A673 (cell line): ENCODE measurements around the gene OSBP.

Experiments used
- EZH2 ChIP-seq: fragments of 200-600 bp; sonication (generic); IDR thresholded peaks from 2 replicates; pipeline ENCODE4 v1.6.1; 2017; ENCODE audit warnings: borderline replicate concordance, low read depth, mild to moderate bottlenecking, mixed read lengths, antibody characterized with exemption, low read length; ENCODE audit not compliant: poor library complexity, severe bottlenecking
- TF ChIP-seq, protein P1 (sequence below): fragments of 300-800, 200-600 bp; sonication (generic); conservative IDR thresholded peaks from 2 replicates; pipeline ENCODE4 v1.5.1; 2017; ENCODE audit warnings: low read depth, mild to moderate bottlenecking, antibody characterized with exemption, low read length, moderate library complexity, mixed read lengths

DNA sequence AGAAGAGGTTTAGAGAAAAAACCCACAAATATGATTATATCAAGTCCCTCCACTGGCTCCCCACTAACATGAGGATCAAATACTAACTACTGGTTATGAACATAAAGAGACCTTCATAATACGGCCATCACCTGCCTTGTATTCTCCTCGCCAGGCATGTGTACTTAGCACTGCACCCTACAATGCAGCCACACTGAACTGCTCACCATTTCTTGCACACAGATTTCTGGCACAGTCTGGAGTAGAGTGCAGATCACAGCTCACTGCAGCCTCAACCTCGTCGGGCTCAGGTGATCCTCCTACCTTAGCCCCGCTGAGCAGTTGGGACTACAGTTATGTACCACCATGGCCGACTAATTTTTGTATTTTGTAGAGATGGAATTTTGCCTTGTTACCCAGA lies 13.1 kb downstream of the OSBP start:
- TF ChIP-seq, protein P1, sequence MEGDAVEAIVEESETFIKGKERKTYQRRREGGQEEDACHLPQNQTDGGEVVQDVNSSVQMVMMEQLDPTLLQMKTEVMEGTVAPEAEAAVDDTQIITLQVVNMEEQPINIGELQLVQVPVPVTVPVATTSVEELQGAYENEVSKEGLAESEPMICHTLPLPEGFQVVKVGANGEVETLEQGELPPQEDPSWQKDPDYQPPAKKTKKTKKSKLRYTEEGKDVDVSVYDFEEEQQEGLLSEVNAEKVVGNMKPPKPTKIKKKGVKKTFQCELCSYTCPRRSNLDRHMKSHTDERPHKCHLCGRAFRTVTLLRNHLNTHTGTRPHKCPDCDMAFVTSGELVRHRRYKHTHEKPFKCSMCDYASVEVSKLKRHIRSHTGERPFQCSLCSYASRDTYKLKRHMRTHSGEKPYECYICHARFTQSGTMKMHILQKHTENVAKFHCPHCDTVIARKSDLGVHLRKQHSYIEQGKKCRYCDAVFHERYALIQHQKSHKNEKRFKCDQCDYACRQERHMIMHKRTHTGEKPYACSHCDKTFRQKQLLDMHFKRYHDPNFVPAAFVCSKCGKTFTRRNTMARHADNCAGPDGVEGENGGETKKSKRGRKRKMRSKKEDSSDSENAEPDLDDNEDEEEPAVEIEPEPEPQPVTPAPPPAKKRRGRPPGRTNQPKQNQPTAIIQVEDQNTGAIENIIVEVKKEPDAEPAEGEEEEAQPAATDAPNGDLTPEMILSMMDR = no peak
- TF ChIP-seq EZH2 = no peak
